Measurements from ENCODE around the gene VEPH1.

DNA sequence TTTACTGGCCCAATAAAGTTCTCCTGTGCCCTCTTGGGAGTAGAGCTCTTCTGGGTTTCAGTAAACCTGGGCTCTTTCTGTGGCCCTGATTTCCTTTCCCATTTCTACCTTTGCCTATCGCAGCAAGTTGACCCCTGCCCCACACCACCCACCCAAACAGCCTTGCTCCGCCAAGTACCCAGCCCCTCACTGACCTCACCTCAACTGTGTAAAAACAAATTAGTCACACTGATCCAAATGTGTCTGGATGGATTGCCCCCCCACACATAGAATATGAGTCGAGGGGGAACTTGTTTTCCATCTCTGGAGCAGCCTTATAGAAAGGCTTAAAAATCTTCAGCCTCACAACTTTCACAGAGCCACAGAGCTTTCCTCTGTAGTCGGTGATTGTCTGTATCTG lies 28.6 kb upstream of the VEPH1 start:
- TF ChIP-seq POLR2A (IDR thresholded peaks at IDR 0.05) (no peak), CTCF (IDR thresholded peaks at IDR 0.05) (no peak)

Data from testis (tissue), 2 donors.